Measurements from ENCODE around the gene APLN. TPM values are rescaled to one million over a fixed set of nuclear protein-coding genes. Genes with fewer than 3 reads are reported as not detected.

Gene APLN
- total RNA-seq: under 1 TPM; 0.26 to 0.36 TPM

GRCh38 chrX:129654652-129655546, at the start of gene APLN:
APLN (minus strand) TSS chrX:129654956; CDS start chrX:129654630, 326 bp downstream.
- H3K27ac Mint-ChIP-seq: no peak within 1 kb of the TSS
- CTCF ChIA-PET: interaction anchor here (0.7 to 2.3 kb wide), 11 partner anchors 18 to 425 kb away, joined by 3 to 10 read pairs (median 4); no protein-coding TSS in a partner anchor
- POLR2A ChIA-PET: no interaction called here
- H3K4me1 Mint-ChIP-seq (ENCODE audit: low read depth): peaks cover 8% of the 10 kb centered on the region
- no peaks in the 10 kb centered on the region for H3K36me3 Mint-ChIP-seq
- peak within 1 kb of the TSS; percentile 59 for H3K4me3 Mint-ChIP-seq
- peaks cover 15% of the 10 kb centered on the region for H3K27me3 Mint-ChIP-seq
- peak; percentile 22 for DNase-seq
- H3K9me3 Mint-ChIP-seq: no peaks in the 10 kb centered on the region
- intact Hi-C loops (cut with micrococcal nuclease): loop anchor here (5.0 kb wide), 1 partner anchor 72 kb away; no protein-coding TSS in a partner anchor

- no peaks in the 10 kb centered on the region for H3K9me3 Mint-ChIP-seq
- POLR2A ChIA-PET: no interaction called here
- no peak for DNase-seq
These were observed 49.7 kb upstream of the APLN start for GRCh38 chrX:129704491-129704890.

GRCh38 chrX:129701624-129702069, 46.9 kb upstream of the APLN start:
- POLR2A ChIA-PET: no interaction called here
- H3K4me3 Mint-ChIP-seq: no peak overlapping the region

More at GRCh38 chrX:129704491-129704890, 49.7 kb upstream of the APLN start:
- Mint-ChIP-seq H3K4me3 (no peak overlapping the region), H3K27me3 (no peaks in the 10 kb centered on the region), H3K4me1 (ENCODE audit: low read depth) (no peaks in the 10 kb centered on the region), H3K36me3 (no peaks in the 10 kb centered on the region), H3K27ac (no peak overlapping the region)
- intact Hi-C loops (cut with micrococcal nuclease): no loop called here
- CTCF ChIA-PET: no interaction called here

GRCh38 chrX:129700536-129700935, 45.8 kb upstream of the APLN start:
- Mint-ChIP-seq H3K27ac (no peak overlapping the region), H3K9me3 (no peaks in the 10 kb centered on the region), H3K4me3 (no peak overlapping the region), H3K36me3 (no peaks in the 10 kb centered on the region), H3K4me1 (ENCODE audit: low read depth) (no peaks in the 10 kb centered on the region), H3K27me3 (no peaks in the 10 kb centered on the region)
- ChIA-PET CTCF (no interaction called here), POLR2A (no interaction called here)
- no peak for DNase-seq
- intact Hi-C loops (cut with micrococcal nuclease): no loop called here

More at GRCh38 chrX:129701624-129702069, 46.9 kb upstream of the APLN start:
- intact Hi-C loops (cut with micrococcal nuclease): no loop called here
- H3K9me3 Mint-ChIP-seq: no peaks in the 10 kb centered on the region
- no peaks in the 10 kb centered on the region for H3K36me3 Mint-ChIP-seq
- DNase-seq: no peak
- no peaks in the 10 kb centered on the region for H3K27me3 Mint-ChIP-seq
- no peak overlapping the region for H3K27ac Mint-ChIP-seq
- H3K4me1 Mint-ChIP-seq (ENCODE audit: low read depth): no peaks in the 10 kb centered on the region
- CTCF ChIA-PET: interaction anchor here (0.7 kb wide), 1 partner anchor 224 kb away, joined by 3 read pairs; no protein-coding TSS in a partner anchor

- Mint-ChIP-seq H3K4me3 (no peak overlapping the region), H3K4me1 (ENCODE audit: low read depth) (no peaks in the 10 kb centered on the region), H3K9me3 (no peaks in the 10 kb centered on the region), H3K27me3 (no peaks in the 10 kb centered on the region), H3K36me3 (no peaks in the 10 kb centered on the region), H3K27ac (no peak overlapping the region)
- CTCF ChIA-PET: no interaction called here
- intact Hi-C loops (cut with micrococcal nuclease): no loop called here
- no peak for DNase-seq
- POLR2A ChIA-PET: no interaction called here
These were observed 43.4 kb upstream of the APLN start for GRCh38 chrX:129698150-129698549.

GRCh38 chrX:129697204-129697829, 42.6 kb upstream of the APLN start:
- intact Hi-C loops (cut with micrococcal nuclease): no loop called here
- Mint-ChIP-seq H3K27me3 (no peaks in the 10 kb centered on the region), H3K27ac (no peak overlapping the region), H3K4me1 (ENCODE audit: low read depth) (no peaks in the 10 kb centered on the region), H3K9me3 (no peaks in the 10 kb centered on the region), H3K36me3 (no peaks in the 10 kb centered on the region), H3K4me3 (no peak overlapping the region)
- DNase-seq: no peak
- ChIA-PET POLR2A (no interaction called here), CTCF (no interaction called here)

GRCh38 chrX:129696463-129697155, 41.9 kb upstream of the APLN start:
- H3K4me3 Mint-ChIP-seq: no peak overlapping the region
- H3K36me3 Mint-ChIP-seq: no peaks in the 10 kb centered on the region
- H3K27me3 Mint-ChIP-seq: no peaks in the 10 kb centered on the region
- POLR2A ChIA-PET: no interaction called here
- no peaks in the 10 kb centered on the region for H3K9me3 Mint-ChIP-seq
- intact Hi-C loops (cut with micrococcal nuclease): no loop called here
- no peak for DNase-seq
- CTCF ChIA-PET: no interaction called here
- H3K4me1 Mint-ChIP-seq (ENCODE audit: low read depth): no peaks in the 10 kb centered on the region
- no peak overlapping the region for H3K27ac Mint-ChIP-seq

GRCh38 chrX:129695937-129696336, 41.2 kb upstream of the APLN start:
- no peaks in the 10 kb centered on the region for H3K27me3 Mint-ChIP-seq
- ChIA-PET CTCF (interaction anchor here (0.7 kb wide), 1 partner anchor 17 kb away, joined by 3 read pairs; no protein-coding TSS in a partner anchor), POLR2A (no interaction called here)
- H3K27ac Mint-ChIP-seq: no peak overlapping the region
- no peaks in the 10 kb centered on the region for H3K36me3 Mint-ChIP-seq
- H3K9me3 Mint-ChIP-seq: no peaks in the 10 kb centered on the region
- intact Hi-C loops (cut with micrococcal nuclease): no loop called here
- no peaks in the 10 kb centered on the region for H3K4me1 Mint-ChIP-seq (ENCODE audit: low read depth)
- DNase-seq: no peak
- H3K4me3 Mint-ChIP-seq: no peak overlapping the region

GRCh38 chrX:129695535-129695934, 40.8 kb upstream of the APLN start:
- intact Hi-C loops (cut with micrococcal nuclease): no loop called here
- no peaks in the 10 kb centered on the region for H3K4me1 Mint-ChIP-seq (ENCODE audit: low read depth)
- H3K4me3 Mint-ChIP-seq: no peak overlapping the region
- no peaks in the 10 kb centered on the region for H3K9me3 Mint-ChIP-seq
- H3K36me3 Mint-ChIP-seq: no peaks in the 10 kb centered on the region
- CTCF ChIA-PET: interaction anchor here (0.7 kb wide), 1 partner anchor 16 kb away, joined by 3 read pairs; no protein-coding TSS in a partner anchor
- no peaks in the 10 kb centered on the region for H3K27me3 Mint-ChIP-seq
- DNase-seq: no peak
- no peak overlapping the region for H3K27ac Mint-ChIP-seq
- POLR2A ChIA-PET: no interaction called here

GRCh38 chrX:129694805-129695204, 40.0 kb upstream of the APLN start:
- Mint-ChIP-seq H3K4me3 (no peak overlapping the region), H3K9me3 (no peaks in the 10 kb centered on the region), H3K36me3 (no peaks in the 10 kb centered on the region), H3K27ac (no peak overlapping the region), H3K27me3 (no peaks in the 10 kb centered on the region), H3K4me1 (ENCODE audit: low read depth) (no peaks in the 10 kb centered on the region)
- ChIA-PET CTCF (no interaction called here), POLR2A (no interaction called here)
- DNase-seq: no peak
- intact Hi-C loops (cut with micrococcal nuclease): no loop called here

- Mint-ChIP-seq H3K36me3 (no peaks in the 10 kb centered on the region), H3K9me3 (no peaks in the 10 kb centered on the region), H3K4me1 (ENCODE audit: low read depth) (no peaks in the 10 kb centered on the region), H3K27me3 (no peaks in the 10 kb centered on the region), H3K27ac (no peak overlapping the region), H3K4me3 (no peak overlapping the region)
- POLR2A ChIA-PET: no interaction called here
- intact Hi-C loops (cut with micrococcal nuclease): no loop called here
- CTCF ChIA-PET: no interaction called here
- no peak for DNase-seq
These were observed 38.6 kb upstream of the APLN start for GRCh38 chrX:129693354-129693753.

- intact Hi-C loops (cut with micrococcal nuclease): no loop called here
- no peak overlapping the region for H3K4me3 Mint-ChIP-seq
- CTCF ChIA-PET: interaction anchor here (1.6 kb wide), 1 partner anchor 52 kb away, joined by 3 read pairs; no protein-coding TSS in a partner anchor
- H3K9me3 Mint-ChIP-seq: no peaks in the 10 kb centered on the region
- no peaks in the 10 kb centered on the region for H3K4me1 Mint-ChIP-seq (ENCODE audit: low read depth)
- no peaks in the 10 kb centered on the region for H3K27me3 Mint-ChIP-seq
- no peak overlapping the region for H3K27ac Mint-ChIP-seq
- DNase-seq: no peak
- no peaks in the 10 kb centered on the region for H3K36me3 Mint-ChIP-seq
- POLR2A ChIA-PET: no interaction called here
These were observed 35.7 kb upstream of the APLN start for GRCh38 chrX:129690435-129690834.

Measured in activated CD4-positive, alpha-beta memory T cell treated with anti-CD3 and anti-CD28 coated beads for 36 hours (primary cell).